Stimulated activated CD4-positive, alpha-beta T cell treated with anti-CD3 and anti-CD28 coated beads, TNF-alpha, amount 100 ng/mL, for 1 hour (primary cell): Measurements from ENCODE around the gene KMT2B.

Experiments
- DNase-seq, 3 donors: peaks; one replicate each; pipeline ENCODE4 v3.0.0-alpha.2; 2020; ENCODE audit warnings: low read depth in 3 of 3, low spot score in 1 of 3

Gene KMT2B

DNA sequence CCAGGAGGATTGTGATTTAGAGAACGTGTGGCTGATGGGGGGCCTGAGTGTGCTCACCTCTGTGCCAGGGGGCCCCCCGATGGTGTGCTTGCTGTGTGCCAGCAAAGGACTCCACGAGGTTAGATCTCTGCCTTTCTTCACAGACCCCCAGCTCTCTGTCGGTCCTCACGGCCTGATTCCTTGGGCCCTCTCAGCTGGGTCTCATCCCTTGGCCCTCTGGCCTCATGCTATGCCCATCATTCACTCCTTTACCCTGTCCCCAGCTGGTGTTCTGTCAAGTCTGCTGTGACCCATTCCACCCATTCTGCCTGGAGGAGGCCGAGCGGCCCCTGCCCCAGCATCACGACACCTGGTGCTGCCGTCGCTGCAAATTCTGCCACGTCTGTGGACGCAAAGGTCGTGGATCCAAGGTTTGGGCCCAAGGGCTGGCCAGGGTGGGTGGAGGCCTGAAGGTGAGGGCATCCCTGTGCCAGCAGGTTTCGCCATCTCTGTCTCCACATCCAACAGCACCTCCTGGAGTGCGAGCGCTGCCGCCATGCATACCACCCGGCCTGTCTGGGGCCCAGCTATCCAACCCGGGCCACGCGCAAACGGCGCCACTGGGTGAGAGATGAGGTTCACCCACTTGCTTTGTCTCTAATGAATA is 7.5 kb downstream of the KMT2B start:
- no peak for DNase-seq

DNA sequence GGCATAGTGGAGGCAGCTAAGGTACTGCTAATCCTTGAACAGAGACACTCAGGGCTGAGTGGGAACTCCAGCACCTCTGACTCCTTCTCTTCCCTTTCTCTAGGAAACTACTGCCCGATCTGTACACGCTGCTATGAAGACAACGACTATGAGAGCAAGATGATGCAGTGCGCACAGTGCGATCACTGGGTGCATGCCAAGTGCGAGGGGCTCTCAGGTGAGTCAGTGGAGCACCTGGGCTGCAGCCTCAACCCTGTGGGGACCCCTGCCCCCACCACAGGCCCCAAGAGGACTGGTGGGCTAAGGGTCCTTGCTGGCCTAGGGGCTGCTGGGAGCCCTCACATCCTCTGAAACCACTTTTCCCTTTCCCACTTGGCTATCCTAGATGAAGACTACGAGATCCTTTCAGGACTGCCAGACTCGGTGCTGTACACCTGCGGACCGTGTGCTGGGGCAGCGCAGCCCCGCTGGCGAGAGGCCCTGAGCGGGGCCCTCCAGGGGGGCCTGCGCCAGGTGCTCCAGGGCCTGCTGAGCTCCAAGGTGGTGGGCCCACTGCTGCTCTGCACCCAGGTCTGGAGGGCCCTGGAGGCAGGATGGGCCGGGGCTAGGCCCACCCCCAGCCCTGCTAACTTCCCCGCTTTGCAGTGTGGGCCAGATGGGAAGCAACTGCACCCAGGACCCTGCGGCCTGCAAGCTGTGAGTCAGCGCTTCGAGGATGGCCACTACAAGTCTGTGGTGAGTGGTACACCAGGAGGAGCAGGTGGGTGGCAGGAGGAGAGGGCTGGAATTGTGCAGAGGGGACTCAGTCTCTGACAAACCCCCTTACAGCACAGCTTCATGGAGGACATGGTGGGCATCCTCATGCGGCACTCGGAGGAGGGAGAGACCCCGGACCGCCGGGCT is 9.5 kb downstream of the KMT2B start:
- DNase-seq = no peak

DNA sequence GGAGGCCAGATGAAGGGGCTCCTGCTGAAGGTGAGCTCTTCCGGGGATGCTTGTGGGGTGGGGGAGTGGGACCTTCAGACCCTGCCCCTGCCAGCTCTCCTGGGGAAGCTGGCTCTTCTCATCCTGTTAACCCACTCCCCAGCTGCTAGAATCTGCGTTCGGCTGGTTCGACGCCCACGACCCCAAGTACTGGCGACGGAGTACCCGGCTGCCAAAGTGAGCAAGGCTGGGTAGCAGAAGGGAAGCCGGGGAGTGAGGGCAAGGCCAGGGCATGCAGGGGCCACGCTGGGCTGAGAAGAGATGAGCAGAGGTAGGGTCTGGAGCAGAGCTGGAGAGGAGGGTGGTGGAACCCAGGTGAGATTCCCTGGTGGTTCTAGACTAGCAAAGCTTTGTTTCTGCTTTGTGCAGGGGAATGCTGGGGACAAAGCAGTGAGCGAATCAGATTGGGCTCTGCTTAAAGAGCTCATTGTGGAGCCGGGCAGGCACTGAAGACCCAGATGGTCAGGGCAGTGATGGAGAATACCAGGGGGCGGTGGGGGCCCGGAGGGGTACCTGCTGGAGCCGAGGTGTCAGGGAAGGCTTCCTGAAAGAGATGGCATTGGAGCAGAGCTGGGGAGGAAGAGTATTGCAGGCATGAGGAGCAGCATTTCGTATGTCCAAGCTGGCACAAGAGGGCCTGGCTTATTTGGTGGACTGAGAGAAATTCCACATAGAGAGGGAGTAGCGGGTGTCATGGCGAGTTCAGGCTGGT is 10.3 kb downstream of the KMT2B start:
- no peak for DNase-seq

DNA sequence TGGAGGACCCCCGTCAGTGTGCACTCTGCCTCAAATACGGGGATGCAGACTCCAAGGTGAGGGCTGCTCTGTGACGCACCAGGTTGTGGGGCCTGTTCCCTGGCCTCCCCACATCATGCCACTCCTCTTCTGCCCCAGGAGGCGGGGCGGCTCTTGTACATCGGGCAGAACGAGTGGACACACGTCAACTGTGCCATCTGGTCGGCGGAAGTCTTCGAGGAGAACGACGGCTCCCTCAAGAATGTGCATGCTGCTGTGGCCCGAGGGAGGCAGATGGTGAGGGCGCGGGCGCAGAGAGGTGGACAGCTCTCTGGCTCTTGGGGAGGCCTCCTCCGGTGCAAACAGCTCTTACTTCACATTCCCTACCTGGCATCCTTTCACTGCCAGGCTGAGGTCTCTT is 11.2 kb downstream of the KMT2B start:
- no peak for DNase-seq

DNA sequence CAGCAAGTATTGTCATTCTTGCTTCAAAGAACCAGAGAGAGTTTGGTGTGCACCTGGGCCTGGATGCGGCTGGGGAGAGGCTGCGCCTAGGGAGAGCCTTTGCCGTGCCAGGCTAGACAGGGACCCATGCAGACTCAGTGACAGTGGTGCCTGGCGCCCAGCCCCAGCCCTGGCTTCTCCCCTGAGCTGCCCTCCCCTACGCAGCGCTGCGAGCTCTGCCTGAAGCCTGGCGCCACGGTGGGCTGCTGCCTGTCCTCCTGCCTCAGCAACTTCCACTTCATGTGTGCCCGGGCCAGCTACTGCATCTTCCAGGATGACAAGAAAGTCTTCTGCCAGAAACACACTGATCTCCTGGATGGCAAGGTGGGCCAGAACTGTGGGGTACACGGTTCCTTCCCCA is 12.0 kb downstream of the KMT2B start:
- no peak for DNase-seq

DNA sequence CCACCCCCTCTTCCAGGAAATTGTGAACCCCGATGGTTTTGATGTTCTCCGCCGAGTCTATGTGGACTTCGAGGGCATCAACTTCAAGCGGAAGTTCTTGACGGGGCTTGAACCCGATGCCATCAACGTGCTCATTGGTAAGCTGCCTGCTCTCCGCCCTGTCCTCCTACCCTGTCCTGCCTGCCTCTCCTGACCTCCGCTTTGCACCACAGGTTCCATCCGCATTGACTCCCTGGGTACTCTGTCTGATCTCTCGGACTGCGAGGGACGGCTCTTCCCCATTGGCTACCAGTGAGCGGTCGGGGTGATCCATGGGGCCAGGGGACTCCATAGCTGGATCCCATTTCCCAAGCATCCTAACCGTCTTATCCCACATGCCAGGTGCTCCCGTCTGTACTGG is 12.5 kb downstream of the KMT2B start:
- no peak for DNase-seq

DNA sequence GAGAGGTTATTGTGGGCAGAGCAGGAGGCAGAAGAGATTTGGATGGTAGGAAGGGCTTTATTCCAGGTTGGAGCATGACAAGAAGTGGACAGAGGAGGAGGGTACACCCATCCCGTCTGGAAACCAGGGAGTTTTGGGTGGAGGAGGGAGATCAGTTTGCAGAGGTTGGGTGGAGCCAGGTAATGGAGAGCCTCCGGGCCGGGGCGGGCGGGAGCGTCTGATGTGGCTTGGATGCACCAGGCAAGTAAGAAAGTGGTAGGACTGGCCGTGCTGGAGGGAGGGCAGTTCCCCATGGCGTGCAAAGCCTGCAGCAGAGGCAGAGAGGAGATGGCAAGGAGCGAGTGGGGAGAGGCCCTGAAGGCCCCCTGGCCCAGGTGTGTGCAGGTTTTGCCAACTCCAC is 13.6 kb downstream of the KMT2B start:
- no peak for DNase-seq

DNA sequence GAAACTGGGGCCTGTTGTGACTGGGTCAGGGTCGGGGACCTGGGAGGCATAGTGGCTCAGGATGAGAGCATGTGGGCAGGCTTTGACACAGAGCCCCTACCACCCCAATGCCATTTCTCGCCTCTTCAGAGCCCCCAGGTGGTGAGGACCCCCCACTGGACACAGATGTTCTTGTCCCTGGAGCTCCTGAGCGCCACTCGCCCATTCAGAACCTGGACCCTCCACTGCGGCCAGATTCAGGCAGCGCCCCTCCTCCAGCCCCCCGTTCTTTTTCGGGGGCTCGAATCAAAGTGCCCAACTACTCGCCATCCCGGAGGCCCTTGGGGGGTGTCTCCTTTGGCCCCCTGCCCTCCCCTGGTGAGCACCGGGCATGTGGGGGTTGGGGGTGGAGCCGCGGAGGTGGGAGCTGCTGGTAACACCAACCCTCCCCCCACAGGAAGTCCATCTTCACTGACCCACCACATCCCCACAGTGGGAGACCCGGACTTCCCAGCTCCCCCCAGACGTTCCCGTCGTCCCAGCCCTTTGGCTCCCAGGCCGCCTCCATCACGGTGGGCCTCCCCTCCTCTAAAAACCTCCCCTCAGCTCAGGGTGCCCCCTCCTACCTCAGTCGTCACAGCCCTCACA is 14.1 kb downstream of the KMT2B start:
- no peak for DNase-seq

DNA sequence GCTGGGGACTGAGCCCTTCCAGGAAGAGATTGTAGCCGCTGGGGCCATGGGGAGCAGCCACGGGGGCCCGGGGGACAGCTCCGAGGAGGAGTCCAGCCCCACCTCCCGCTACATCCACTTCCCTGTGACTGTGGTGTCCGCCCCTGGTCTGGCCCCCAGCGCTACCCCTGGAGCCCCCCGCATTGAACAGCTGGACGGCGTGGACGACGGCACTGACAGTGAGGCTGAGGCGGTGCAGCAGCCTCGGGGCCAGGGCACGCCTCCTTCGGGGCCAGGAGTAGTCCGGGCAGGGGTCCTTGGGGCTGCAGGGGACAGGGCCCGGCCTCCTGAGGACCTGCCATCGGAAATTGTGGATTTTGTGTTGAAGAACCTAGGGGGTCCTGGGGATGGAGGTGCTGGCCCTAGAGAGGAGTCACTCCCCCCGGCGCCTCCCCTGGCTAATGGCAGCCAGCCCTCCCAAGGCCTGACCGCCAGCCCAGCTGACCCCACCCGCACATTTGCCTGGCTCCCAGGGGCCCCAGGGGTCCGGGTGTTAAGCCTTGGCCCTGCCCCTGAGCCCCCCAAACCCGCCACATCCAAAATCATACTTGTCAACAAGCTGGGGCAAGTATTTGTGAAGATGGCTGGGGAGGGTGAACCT is 14.9 kb downstream of the KMT2B start:
- DNase-seq = no peak

DNA sequence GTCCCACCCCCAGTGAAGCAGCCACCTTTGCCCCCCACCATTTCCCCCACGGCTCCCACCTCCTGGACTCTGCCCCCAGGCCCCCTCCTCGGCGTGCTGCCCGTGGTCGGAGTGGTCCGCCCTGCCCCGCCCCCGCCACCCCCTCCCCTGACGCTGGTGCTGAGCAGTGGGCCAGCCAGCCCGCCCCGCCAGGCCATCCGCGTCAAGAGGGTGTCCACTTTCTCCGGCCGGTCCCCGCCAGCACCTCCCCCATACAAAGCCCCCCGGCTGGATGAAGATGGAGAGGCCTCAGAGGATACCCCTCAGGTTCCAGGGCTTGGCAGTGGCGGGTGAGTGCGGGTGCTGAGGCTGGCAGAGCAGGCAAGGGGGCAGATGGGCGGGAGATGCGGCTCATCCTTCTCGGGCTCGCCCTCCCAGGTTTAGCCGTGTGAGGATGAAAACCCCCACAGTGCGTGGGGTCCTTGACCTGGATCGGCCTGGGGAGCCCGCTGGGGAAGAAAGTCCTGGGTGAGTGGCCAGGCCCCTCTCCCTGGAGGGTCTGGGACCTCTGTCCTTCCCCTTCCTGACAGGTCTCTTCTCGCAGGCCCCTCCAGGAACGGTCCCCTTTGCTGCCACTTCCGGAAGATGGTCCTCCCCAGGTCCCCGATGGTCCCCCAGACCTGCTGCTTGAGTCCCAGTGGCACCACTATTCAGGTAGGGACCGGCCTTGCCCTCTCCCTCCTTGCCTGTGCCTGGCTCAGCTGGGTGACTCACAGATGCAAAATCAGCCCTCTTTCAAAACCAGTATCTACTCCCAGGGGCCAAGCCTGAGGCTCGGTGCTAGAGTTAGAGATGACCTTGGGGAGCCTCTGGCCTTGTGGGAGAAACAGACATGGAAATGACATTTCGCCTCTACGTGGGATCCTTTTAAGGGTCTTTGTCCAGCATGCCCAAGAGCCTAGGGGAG is 15.7 kb downstream of the KMT2B start:
- DNase-seq = no peak

DNA sequence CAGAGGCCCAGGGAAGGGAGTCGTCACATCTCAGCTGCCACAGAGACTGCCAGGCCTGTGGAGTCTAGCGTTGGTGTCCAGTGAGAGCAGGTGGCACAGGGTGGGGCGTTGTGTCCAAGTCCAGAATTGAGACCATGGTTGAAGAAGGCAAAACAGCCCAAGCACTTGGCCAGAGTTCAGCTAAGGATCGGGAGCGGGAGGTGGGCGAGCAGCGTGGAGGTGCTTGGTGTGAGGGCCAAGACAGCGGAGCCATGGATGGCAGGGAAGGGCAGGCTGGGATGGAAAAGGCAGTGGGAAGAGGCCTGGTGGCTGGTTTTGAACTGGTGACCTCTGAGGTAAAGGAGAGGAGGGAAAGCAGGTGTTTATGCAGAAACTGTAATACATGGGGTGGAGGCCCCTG is 16.5 kb downstream of the KMT2B start:
- DNase-seq = no peak

DNA sequence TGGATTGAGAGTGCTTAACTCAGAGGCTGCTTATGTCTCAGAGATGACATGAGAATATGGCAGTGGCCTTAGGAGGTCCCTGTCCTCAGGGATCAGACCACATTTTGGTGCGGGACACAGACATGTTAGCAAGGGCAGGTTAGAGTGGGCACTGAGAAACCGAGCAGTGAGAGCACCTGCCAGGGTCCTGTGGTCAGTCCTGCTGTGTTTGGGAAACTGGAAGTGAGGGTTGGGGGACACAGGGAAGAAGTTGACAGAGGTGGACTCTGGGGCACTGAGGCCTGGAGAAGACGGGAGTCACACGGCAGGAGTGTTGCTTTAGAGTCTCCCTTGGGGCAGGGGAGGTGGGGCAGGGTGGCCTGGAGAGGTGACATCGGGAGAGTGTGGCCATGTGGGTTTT is 17.1 kb downstream of the KMT2B start:
- no peak for DNase-seq

DNA sequence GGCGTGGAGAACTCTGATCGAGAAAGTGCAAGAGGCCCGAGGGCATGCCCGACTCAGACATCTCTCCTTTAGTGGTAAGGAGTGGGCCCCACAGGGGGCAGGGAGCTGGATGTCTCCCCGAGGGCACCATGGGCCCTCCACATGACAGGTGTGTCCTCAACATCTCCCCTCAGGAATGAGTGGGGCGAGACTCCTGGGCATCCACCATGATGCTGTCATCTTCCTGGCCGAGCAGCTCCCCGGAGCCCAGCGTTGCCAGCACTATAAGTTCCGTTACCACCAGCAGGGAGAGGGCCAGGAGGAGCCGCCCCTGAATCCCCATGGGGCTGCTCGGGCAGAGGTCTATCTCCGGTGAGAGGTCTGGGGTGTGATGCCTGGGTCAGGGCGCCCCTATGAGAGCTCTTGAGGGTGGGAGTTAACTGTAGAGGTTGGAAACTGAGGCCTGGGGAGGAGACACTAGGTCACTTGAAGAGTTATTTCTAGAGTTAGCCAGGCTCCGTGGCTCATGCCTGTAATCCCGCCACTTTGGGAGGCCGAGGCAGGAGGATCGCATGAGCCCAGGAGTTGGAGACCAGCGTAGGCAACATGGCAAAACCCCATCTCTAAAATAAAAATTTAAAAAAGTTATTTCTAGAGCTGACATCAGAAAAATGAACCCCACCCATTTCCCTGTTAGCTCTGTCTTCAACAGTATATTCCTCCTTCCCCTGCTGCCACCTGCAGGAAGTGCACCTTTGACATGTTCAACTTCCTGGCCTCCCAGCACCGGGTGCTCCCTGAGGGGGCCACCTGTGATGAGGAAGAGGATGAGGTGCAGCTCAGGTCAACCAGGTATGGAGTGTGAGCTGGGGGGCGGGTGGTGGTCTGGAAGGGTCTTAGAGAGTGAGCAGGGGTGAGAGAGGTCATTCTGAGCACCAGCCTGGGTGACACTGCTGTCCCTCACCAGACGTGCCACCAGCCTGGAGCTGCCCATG is 19.4 kb downstream of the KMT2B start:
- DNase-seq = no peak

DNA sequence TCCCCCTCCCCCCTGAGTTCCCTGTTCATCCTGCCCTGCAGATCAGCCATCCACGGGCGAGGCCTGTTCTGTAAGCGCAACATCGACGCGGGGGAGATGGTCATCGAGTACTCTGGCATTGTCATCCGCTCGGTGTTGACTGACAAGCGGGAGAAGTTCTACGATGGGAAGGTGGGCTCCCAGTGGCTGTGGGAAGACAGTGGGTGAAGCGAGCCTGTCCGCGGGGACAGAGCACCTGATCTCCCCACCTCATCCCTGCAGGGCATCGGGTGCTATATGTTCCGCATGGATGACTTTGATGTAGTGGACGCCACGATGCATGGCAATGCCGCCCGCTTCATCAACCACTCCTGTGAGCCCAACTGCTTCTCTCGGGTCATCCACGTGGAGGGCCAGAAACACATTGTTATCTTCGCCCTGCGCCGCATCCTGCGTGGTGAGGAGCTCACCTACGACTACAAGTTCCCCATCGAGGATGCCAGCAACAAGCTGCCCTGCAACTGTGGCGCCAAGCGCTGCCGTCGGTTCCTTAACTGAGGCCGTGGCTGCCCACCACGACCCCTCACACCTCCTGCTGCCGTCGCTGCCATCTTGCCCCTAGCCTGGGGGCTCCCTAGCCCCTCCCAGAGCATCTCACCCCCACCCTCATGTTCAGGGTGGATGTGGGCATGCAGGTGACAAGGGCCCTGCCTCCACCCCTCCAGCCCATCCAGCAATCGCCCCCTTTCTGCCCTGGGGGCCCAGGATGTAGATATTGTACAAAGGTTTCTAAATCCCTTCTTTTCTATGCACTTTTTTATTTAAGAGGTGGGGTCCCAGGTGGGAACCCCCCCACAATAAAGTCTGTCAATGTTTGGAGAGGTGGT is 20.5 kb downstream of the KMT2B start:
- no peak for DNase-seq

DNA sequence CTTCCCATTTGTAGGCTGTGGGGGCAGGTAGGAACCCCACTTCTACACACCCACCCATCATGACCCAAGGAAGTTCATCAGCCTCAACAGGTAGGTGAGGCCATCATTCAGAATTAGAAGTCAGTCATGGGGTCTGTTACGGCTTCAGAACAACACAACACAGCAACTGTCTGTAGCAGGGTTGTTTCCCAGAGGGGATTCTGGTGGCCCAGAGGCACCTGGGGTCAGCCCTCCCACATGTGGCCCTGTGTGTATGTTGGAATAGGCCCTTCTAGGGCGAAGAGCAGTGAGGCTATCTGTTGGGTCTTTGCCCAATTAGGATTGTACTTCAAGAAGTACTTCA is 21.1 kb downstream of the KMT2B start:
- DNase-seq = no peak

DNA sequence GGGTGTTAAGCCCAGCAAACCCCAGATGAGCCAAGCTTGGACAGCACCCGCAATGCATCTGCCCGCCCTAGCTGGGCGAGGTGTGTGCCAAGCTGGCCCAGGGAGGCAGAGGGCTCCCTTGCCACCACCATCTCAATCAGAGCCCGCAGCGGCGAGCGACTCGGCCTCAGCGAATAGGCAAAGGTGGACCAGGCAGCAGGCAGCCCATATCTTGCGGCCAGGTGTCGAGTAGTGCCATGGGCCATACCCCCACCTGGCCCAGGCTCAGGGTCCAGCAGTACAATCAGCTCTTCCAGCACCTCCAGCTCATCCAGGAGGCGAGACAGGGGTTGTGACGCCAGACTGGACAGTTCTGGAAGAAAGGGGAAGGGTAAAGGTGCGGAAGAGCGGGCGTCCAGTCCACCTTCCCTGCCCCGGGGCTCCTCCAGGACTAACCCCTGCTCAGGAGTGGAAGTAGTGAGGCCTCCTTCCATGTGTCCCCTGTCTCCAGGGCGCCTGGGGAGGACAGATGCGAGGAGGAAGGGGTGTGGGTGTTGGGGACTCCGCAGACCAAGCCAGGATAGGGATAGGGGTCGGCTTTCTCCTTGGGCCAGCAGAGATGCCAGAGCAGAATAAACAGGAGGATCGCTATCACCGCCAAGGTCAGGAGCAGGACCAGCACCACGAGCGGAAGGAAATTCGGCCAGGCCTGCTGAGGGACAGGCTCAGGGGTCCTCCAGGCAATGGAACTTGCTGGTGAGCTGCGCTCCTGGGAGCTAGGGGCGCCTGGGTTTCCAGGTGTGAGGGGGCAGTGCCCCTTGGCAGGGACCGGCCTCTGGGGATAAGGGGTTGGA is 21.7 kb downstream of the KMT2B start:
- no peak for DNase-seq

DNA sequence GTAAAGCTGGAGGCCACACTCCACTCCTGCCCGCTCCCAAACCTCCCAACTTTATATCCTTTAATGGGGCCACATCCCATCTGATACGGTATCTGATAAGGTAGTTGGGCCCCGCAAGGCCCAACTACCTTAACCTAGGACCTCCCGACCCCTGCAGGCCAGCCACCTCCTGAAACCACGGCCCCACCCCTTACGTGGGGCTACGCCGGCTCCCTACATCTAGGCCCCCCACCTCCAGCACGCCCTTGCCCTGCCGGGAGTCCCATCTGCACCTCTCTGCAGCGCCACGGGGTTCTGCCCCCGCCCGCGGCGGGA is 22.3 kb downstream of the KMT2B start:
- DNase-seq = no peak
